Measurements from ENCODE around the gene TMTC3. TPM values are rescaled to one million over a fixed set of nuclear protein-coding genes. Genes with fewer than 3 reads are reported as not detected.

TMTC3 gene
- polyA plus RNA-seq, 1 of the 3 experiments (the other 2 are of a cell fraction), result 2.8 TPM

- Histone ChIP-seq H3K36me3 (replicated peaks in 1 of 2; ENCODE audit: control insufficient read depth in 1 of 2, insufficient read depth in 2 of 2, low read length in 1 of 2) (peaks cover 0 to 4% of the 10 kb centered on the region in 2 experiments), H3K4me1 (ENCODE audit: control insufficient read depth in 1 of 2, insufficient read depth in 2 of 2, low read depth in 1 of 2, low read length in 1 of 2) (peaks cover 0 to 7% of the 10 kb centered on the region in 2 experiments; a peak in 2 of 4 replicates), H3F3A (replicated peaks; ENCODE audit: insufficient read depth) (peaks cover 19% of the 10 kb centered on the region), H2AFZ (ENCODE audit: low read depth) (no peak overlapping the region), H3K4me2 (no peak overlapping the region), H3K27me3 (ENCODE audit: insufficient read depth) (no peaks in the 10 kb centered on the region), H3K9me2 (no peaks in the 10 kb centered on the region), H3K9me3 (no peaks in the 10 kb centered on the region), H3K79me2 (ENCODE audit: insufficient read depth) (no peaks in the 10 kb centered on the region), H3K27ac (ENCODE audit: low read depth in 2 of 2, low read length in 1 of 2) (no peak overlapping the region), H3K9ac (no peak overlapping the region), H4K20me1 (ENCODE audit: insufficient read depth) (no peaks in the 10 kb centered on the region), H3K4me3 (ENCODE audit: low read depth in 2 of 2, low read length in 1 of 2) (no peak overlapping the region)
- CTCF ChIA-PET, result interaction anchor here (1.2 kb wide), 1 partner anchor 19 kb away, joined by 3 read pairs; no protein-coding TSS in a partner anchor
- DNase-seq, result no peak
- 80% methylated on average over 1 of the region's 1 CpG for WGBS (ENCODE audit: low lambda C conversion rate)
- TF ChIP-seq USF2 (IDR thresholded peaks at IDR 0.05; ENCODE audit: borderline replicate concordance, low read depth, low read length), result no peak
- no peak for TF ChIP-seq TCF12 (IDR thresholded peaks at IDR 0.05)
- TF ChIP-seq MEF2A (IDR thresholded peaks at IDR 0.05; ENCODE audit: borderline replicate concordance, low read depth), result no peak
- TF ChIP-seq SMC3 (IDR thresholded peaks at IDR 0.05; ENCODE audit: low read depth, low read length), result no peak
- no peak for TF ChIP-seq EP300 (IDR thresholded peaks at IDR 0.05; ENCODE audit: borderline replicate concordance in 1 of 2, low read depth in 1 of 2, low read length in 1 of 2)
- TF ChIP-seq ZBTB33 (IDR thresholded peaks at IDR 0.05; ENCODE audit: borderline replicate concordance, low read depth), result no peak
- no peak for TF ChIP-seq USF1 (IDR thresholded peaks at IDR 0.05; ENCODE audit: borderline replicate concordance, low read depth)
- no peak for TF ChIP-seq JUND (IDR thresholded peaks at IDR 0.05)
- no peak for TF ChIP-seq MXI1 (IDR thresholded peaks at IDR 0.05; ENCODE audit: low read depth, low read length)
- POLR2A ChIA-PET, result no interaction called here
These were observed 96.3 kb downstream of the TMTC3 start for GRCh38 chr12:88238406-88238805.

GRCh38 chr12:88241862-88242570 lies 99.9 kb downstream of the TMTC3 start:
- Histone ChIP-seq H3K79me2 (ENCODE audit: insufficient read depth) (no peaks in the 10 kb centered on the region), H3K4me3 (ENCODE audit: low read depth in 2 of 2, low read length in 1 of 2) (no peak overlapping the region), H4K20me1 (ENCODE audit: insufficient read depth) (no peaks in the 10 kb centered on the region), H3K9me2 (no peaks in the 10 kb centered on the region), H2AFZ (ENCODE audit: low read depth) (peak overlapping the region; percentile 66; the same call in 1 of the 2 replicates), H3K4me2 (no peak overlapping the region), H3F3A (replicated peaks; ENCODE audit: insufficient read depth) (peaks cover 40% of the 10 kb centered on the region), H3K27me3 (ENCODE audit: insufficient read depth) (no peaks in the 10 kb centered on the region), H3K36me3 (replicated peaks in 1 of 2; ENCODE audit: control insufficient read depth in 1 of 2, insufficient read depth in 2 of 2, low read length in 1 of 2) (peaks cover 0 to 4% of the 10 kb centered on the region in 2 experiments), H3K27ac (ENCODE audit: low read depth in 2 of 2, low read length in 1 of 2) (peak overlapping the region in 1 of 2 experiments; percentile 95; a peak in 2 of 4 replicates), H3K4me1 (ENCODE audit: control insufficient read depth in 1 of 2, insufficient read depth in 2 of 2, low read depth in 1 of 2, low read length in 1 of 2) (peaks cover 0 to 28% of the 10 kb centered on the region in 2 experiments; a peak in 3 of 4 replicates), H3K9me3 (no peaks in the 10 kb centered on the region), H3K9ac (peak overlapping the region; percentile 51)
- 59% methylated on average over 4 of the region's 4 CpGs for WGBS (ENCODE audit: low lambda C conversion rate)
- ChIA-PET POLR2A (interaction anchor here (0.7 kb wide), 1 partner anchor 29 kb away, joined by 3 read pairs; no protein-coding TSS in a partner anchor), CTCF (no interaction called here)
- no peak for DNase-seq
- TF ChIP-seq MEF2A (IDR thresholded peaks at IDR 0.05; ENCODE audit: borderline replicate concordance, low read depth), result no peak
- peak in 1 of 2 experiments; percentile 67; a peak in 1 of 4 replicates for TF ChIP-seq EP300 (IDR thresholded peaks at IDR 0.05; ENCODE audit: borderline replicate concordance in 1 of 2, low read depth in 1 of 2, low read length in 1 of 2)
- TF ChIP-seq GATA2 (CRISPR knock-in tag; IDR thresholded peaks at IDR 0.05), result no peak
- no peak for TF ChIP-seq RCOR1 (IDR thresholded peaks at IDR 0.05; ENCODE audit: low read length)
- TF ChIP-seq YY1 (IDR thresholded peaks at IDR 0.05; ENCODE audit: low read depth), result no peak
- 0 out of 2 replicates have a peak, but pooled peaks have one; percentile 41 for TF ChIP-seq TEAD4 (IDR thresholded peaks at IDR 0.05; ENCODE audit: borderline replicate concordance, insufficient read depth)
- TF ChIP-seq IRF3 (IDR thresholded peaks at IDR 0.05; ENCODE audit: low read depth, low read length), result no peak
- TF ChIP-seq POLR2AphosphoS5 (IDR thresholded peaks at IDR 0.05; ENCODE audit: low read depth, low read length), result peak; percentile 54; the same call in 1 of the 2 replicates
- TF ChIP-seq FOSL2 (IDR thresholded peaks at IDR 0.05; ENCODE audit: borderline replicate concordance, low read depth), result peak; percentile 95
- no peak for TF ChIP-seq FOXM1 (IDR thresholded peaks at IDR 0.05; ENCODE audit: low read depth)
- peak; percentile 79 for TF ChIP-seq TCF12 (IDR thresholded peaks at IDR 0.05)
- TF ChIP-seq CHD2 (IDR thresholded peaks at IDR 0.05; ENCODE audit: low read length, partially characterized antibody), result no peak
- TF ChIP-seq SMC3 (IDR thresholded peaks at IDR 0.05; ENCODE audit: low read depth, low read length), result no peak
- TF ChIP-seq EZH2phosphoT487 (IDR thresholded peaks at IDR 0.05; ENCODE audit: borderline replicate concordance, low read depth), result no peak
- TF ChIP-seq NRF1 (IDR thresholded peaks at IDR 0.05; ENCODE audit: low read depth, low read length), result no peak
- TF ChIP-seq TAF1 (IDR thresholded peaks at IDR 0.05; ENCODE audit: borderline replicate concordance, low read depth, low read length), result no peak
- peak; percentile 86 for TF ChIP-seq NFIC (IDR thresholded peaks at IDR 0.05; ENCODE audit: borderline replicate concordance)
- TF ChIP-seq MXI1 (IDR thresholded peaks at IDR 0.05; ENCODE audit: low read depth, low read length), result no peak
- no peak for TF ChIP-seq ELF1 (IDR thresholded peaks at IDR 0.05)

All from SK-N-SH (cell line).